ENCODE data around the gene MPLKIP.
A peak's percentile ranks its signal among the peaks of the same experiment; 100 is the strongest.
"Not testable (repeated sequence)": the region's sequence is repeated elsewhere in the genome, so short reads cannot be mapped to it uniquely, and the experiment has no call there.

MPLKIP gene

GRCh38 chr7:40133561-40134427 is 628 bp downstream of the MPLKIP start:
- peak; percentile 32 for DNase-seq (ENCODE audit: low spot score)

GRCh38 chr7:40122940-40123254 is 11.5 kb downstream of the MPLKIP start:
- no peak for DNase-seq (ENCODE audit: low spot score)

GRCh38 chr7:40122100-40122939 is 12.1 kb downstream of the MPLKIP start:
- DNase-seq (ENCODE audit: low spot score) = not testable (repeated sequence)

- no peak for DNase-seq (ENCODE audit: low spot score)
Measured at GRCh38 chr7:40120020-40120419, 14.4 kb downstream of the MPLKIP start.

GRCh38 chr7:40118201-40118600 is 16.2 kb downstream of the MPLKIP start:
- DNase-seq (ENCODE audit: low spot score) = not testable (repeated sequence)

- not testable (repeated sequence) for DNase-seq (ENCODE audit: low spot score)
Measured at GRCh38 chr7:40117199-40117598, 17.2 kb downstream of the MPLKIP start.

- no peak for DNase-seq (ENCODE audit: low spot score)
Measured at GRCh38 chr7:40115936-40116335, 18.5 kb downstream of the MPLKIP start.

- no peak for DNase-seq (ENCODE audit: low spot score)
Measured at GRCh38 chr7:40105879-40106473, 28.4 kb downstream of the MPLKIP start.

- no peak for DNase-seq (ENCODE audit: low spot score)
Measured at GRCh38 chr7:40102897-40103296, 31.5 kb downstream of the MPLKIP start.

GRCh38 chr7:40101201-40101600 is 33.2 kb downstream of the MPLKIP start:
- no peak for DNase-seq (ENCODE audit: low spot score)

- DNase-seq (ENCODE audit: low spot score) = no peak
Measured at GRCh38 chr7:40099837-40100236, 34.6 kb downstream of the MPLKIP start.

- DNase-seq (ENCODE audit: low spot score) = no peak
Measured at GRCh38 chr7:40098810-40099209, 35.6 kb downstream of the MPLKIP start.

- DNase-seq (ENCODE audit: low spot score) = no peak
Measured at GRCh38 chr7:40097728-40098127, 36.7 kb downstream of the MPLKIP start.

GRCh38 chr7:40095695-40096327 is 38.6 kb downstream of the MPLKIP start:
- no peak for DNase-seq (ENCODE audit: low spot score)

GRCh38 chr7:40095230-40095629 is 39.2 kb downstream of the MPLKIP start:
- no peak for DNase-seq (ENCODE audit: low spot score)

GRCh38 chr7:40093631-40094350 is 40.6 kb downstream of the MPLKIP start:
- DNase-seq (ENCODE audit: low spot score) = no peak

- no peak for DNase-seq (ENCODE audit: low spot score)
Measured at GRCh38 chr7:40092182-40092581, 42.2 kb downstream of the MPLKIP start.

- DNase-seq (ENCODE audit: low spot score) = no peak
Measured at GRCh38 chr7:40077849-40078248, 56.6 kb downstream of the MPLKIP start.
